ENCODE results near the gene FSHR. TPM values are rescaled to one million over a fixed set of nuclear protein-coding genes. Genes with fewer than 3 reads are reported as not detected.

The FSHR gene
- total and polyA plus RNA-seq, 2 donors (not counting 3 experiments of a cell fraction or from before 2014, with no cell fraction given): not detected

- FAIRE-seq: no peak
- dilution Hi-C loops (cut with MboI; ENCODE audit: extremely low pct_ligation_motif_present, low sequenced_read_pairs): no loop called here
- POLR2A ChIA-PET: no interaction called here
Measured at GRCh38 chr2:49050265-49050664, 104.0 kb downstream of the FSHR start.

More at GRCh38 chr2:49050265-49050664, 104.0 kb downstream of the FSHR start:
- BruUV-seq (replicated peaks): no TSS peak
- no peak overlapping the region for H2AFZ ChIP-seq (ENCODE audit: low read depth, low read length)
- peaks cover 3% of the 10 kb centered on the region for H3K9me3 ChIP-seq (replicated peaks; ENCODE audit: control insufficient read depth, insufficient read depth, low read length)
- no peak overlapping the region for H3K4me2 ChIP-seq (ENCODE audit: insufficient read depth, low read length)
- intact Hi-C loops (cut with micrococcal nuclease): no loop called here
- no peaks in the 10 kb centered on the region for H4K20me1 ChIP-seq (replicated peaks; ENCODE audit: control insufficient read depth, extremely low read depth, insufficient read depth, low read length)
- H3K27me3 ChIP-seq (ENCODE audit: control insufficient read depth in 2 of 2, insufficient read depth in 2 of 2, low read length in 2 of 2): no peaks in the 10 kb centered on the region
- H3K79me2 ChIP-seq (ENCODE audit: control insufficient read depth, insufficient read depth, low read length): no peaks in the 10 kb centered on the region
- no peak overlapping the region for H3K9ac ChIP-seq (replicated peaks; ENCODE audit: extremely low read depth, insufficient read depth, low read length)
- no peaks in the 10 kb centered on the region for H3K4me1 ChIP-seq (ENCODE audit: control insufficient read depth, extremely low read depth, insufficient read depth, low read length)
- CTCF ChIA-PET: interaction anchor here (0.5 kb wide), 1 partner anchor 273 kb away, joined by 3 read pairs; no protein-coding TSS in a partner anchor
- DNase-seq (ENCODE audit: low read depth, low spot score): no peak
- H3K9me1 ChIP-seq (replicated peaks; ENCODE audit: control insufficient read depth, extremely low read depth, insufficient read depth, low read length): no peaks in the 10 kb centered on the region
- no peak overlapping the region for H3K27ac ChIP-seq (ENCODE audit: insufficient read depth, low read depth, low read length)
- TF ChIP-seq, protein P1, sequence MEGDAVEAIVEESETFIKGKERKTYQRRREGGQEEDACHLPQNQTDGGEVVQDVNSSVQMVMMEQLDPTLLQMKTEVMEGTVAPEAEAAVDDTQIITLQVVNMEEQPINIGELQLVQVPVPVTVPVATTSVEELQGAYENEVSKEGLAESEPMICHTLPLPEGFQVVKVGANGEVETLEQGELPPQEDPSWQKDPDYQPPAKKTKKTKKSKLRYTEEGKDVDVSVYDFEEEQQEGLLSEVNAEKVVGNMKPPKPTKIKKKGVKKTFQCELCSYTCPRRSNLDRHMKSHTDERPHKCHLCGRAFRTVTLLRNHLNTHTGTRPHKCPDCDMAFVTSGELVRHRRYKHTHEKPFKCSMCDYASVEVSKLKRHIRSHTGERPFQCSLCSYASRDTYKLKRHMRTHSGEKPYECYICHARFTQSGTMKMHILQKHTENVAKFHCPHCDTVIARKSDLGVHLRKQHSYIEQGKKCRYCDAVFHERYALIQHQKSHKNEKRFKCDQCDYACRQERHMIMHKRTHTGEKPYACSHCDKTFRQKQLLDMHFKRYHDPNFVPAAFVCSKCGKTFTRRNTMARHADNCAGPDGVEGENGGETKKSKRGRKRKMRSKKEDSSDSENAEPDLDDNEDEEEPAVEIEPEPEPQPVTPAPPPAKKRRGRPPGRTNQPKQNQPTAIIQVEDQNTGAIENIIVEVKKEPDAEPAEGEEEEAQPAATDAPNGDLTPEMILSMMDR (IDR thresholded peaks at IDR 0.05; ENCODE audit: extremely low read depth in 1 of 2, insufficient read depth in 1 of 2, low read depth in 1 of 2, low read length in 2 of 2): no peak
- TF ChIP-seq GATA2 (IDR thresholded peaks at IDR 0.05; ENCODE audit: insufficient read depth, insufficient read length, low read depth, low read length): no peak
- no peak for TF ChIP-seq FOS (IDR thresholded peaks at IDR 0.05; ENCODE audit: borderline replicate concordance, insufficient read depth, low read length)
- TF ChIP-seq EZH2 (IDR thresholded peaks at IDR 0.05; ENCODE audit: borderline replicate concordance, low read depth, low read length, severe bottlenecking): no peak
- TF ChIP-seq POLR2A (IDR thresholded peaks at IDR 0.05; ENCODE audit: low read depth, low read length): no peak
- TF ChIP-seq JUN (IDR thresholded peaks at IDR 0.05; ENCODE audit: borderline replicate concordance, insufficient read depth, insufficient read length, low read depth): no peak
- no peak for TF ChIP-seq MYC (IDR thresholded peaks at IDR 0.05; ENCODE audit: low read depth, low read length)
- TF ChIP-seq, protein P2, sequence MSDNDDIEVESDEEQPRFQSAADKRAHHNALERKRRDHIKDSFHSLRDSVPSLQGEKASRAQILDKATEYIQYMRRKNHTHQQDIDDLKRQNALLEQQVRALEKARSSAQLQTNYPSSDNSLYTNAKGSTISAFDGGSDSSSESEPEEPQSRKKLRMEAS (IDR thresholded peaks at IDR 0.05; ENCODE audit: insufficient read depth, insufficient read length): no peak
- no peak for TF ChIP-seq POLR2AphosphoS5 (IDR thresholded peaks at IDR 0.05; ENCODE audit: insufficient read depth, low read depth, low read length)
- H3K4me3 ChIP-seq (replicated peaks in 1 of 3; ENCODE audit: insufficient read depth in 1 of 3, low read depth in 1 of 3, low read length in 3 of 3): no peak overlapping the region
- H3K36me3 ChIP-seq (ENCODE audit: control insufficient read depth in 2 of 2, extremely low read depth in 1 of 2, insufficient read depth in 2 of 2, low read length in 2 of 2): no peaks in the 10 kb centered on the region

Data from endothelial cell of umbilical vein (primary cell).